ENCODE data around the gene DLGAP1.

DNA sequence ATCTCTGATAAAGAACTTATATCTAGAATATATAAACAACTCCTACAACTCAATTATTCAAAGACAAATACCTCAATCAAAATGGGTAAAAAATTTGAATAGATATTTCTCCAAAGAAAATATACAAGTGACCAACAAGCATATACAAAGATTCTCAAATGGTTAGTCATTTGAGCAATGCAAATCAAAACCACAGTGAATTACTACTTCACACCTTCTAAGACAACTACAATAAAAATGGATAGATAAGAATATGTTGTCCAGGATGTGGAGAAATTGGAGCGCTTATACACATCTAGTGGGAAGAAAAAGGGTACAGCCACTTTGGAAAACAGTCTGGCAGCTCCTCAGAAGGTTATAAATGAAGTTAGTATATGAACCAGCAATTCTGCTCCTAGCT lies 672.2 kb downstream of the DLGAP1 start:
- TF ChIP-seq, protein P1, sequence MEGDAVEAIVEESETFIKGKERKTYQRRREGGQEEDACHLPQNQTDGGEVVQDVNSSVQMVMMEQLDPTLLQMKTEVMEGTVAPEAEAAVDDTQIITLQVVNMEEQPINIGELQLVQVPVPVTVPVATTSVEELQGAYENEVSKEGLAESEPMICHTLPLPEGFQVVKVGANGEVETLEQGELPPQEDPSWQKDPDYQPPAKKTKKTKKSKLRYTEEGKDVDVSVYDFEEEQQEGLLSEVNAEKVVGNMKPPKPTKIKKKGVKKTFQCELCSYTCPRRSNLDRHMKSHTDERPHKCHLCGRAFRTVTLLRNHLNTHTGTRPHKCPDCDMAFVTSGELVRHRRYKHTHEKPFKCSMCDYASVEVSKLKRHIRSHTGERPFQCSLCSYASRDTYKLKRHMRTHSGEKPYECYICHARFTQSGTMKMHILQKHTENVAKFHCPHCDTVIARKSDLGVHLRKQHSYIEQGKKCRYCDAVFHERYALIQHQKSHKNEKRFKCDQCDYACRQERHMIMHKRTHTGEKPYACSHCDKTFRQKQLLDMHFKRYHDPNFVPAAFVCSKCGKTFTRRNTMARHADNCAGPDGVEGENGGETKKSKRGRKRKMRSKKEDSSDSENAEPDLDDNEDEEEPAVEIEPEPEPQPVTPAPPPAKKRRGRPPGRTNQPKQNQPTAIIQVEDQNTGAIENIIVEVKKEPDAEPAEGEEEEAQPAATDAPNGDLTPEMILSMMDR (IDR thresholded peaks at IDR 0.05 in 8 of 11, conservative IDR thresholded peaks at IDR 0.05 in 3 of 11): no peak
- no peak for TF ChIP-seq POLR2AphosphoS5 (IDR thresholded peaks at IDR 0.05)
- TF ChIP-seq POLR2A (IDR thresholded peaks at IDR 0.05): no peak

Measured in spleen (tissue), 7 donors.